IMR-90 (cell line): ENCODE results near the gene GALNT4. TPM values are rescaled to one million over a fixed set of nuclear protein-coding genes. Genes with fewer than 3 reads are reported as not detected.

Experiments used
- ATAC-seq: fragments of 200-7000 bp; cut with Tn5 transposase; 2 replicates; pipeline ENCODE4 v1.9.1; 2020; ENCODE audit warnings: low read depth, mild to moderate bottlenecking, moderate library complexity
- BruUV-seq: library from RNA; stranded (reverse); fragments of 400-500 nt; replicated peaks from 2 replicates; lab custom pipeline; 2021; lab: Mats Ljungman, UMichigan
- CTCF ChIA-PET: fragments of 300-600 bp; formaldehyde crosslinking; extraction: SDS; loops from one replicate; lab custom pipeline; 2021; ENCODE audit warnings: antibody characterized with exemption; lab: Yijun Ruan, JAX
- POLR2A ChIA-PET: fragments of 300-600 bp; sonication (Branson Sonifier 250); formaldehyde crosslinking; loops from one replicate; lab custom pipeline; 2022; ENCODE audit warnings: antibody characterized with exemption; ENCODE audit not compliant: unreplicated experiment; lab: Charles Lee
- DNase-seq: peaks from one replicate; pipeline ENCODE4 v3.0.0; 2013
- H2AFZ ChIP-seq: replicated peaks from 2 replicates; pipeline ENCODE3; 2013; ENCODE audit warnings: low read length, mild to moderate bottlenecking; ENCODE audit not compliant: poor library complexity
- H2AK5ac ChIP-seq: 2 replicates; pipeline ENCODE4 v1.6.1; 2013; ENCODE audit warnings: low read depth, low read length, inconsistent platforms
- H2AK9ac ChIP-seq: replicated peaks from 2 replicates; pipeline ENCODE3; 2013; ENCODE audit warnings: mild to moderate bottlenecking, low read depth, low read length, moderate library complexity; ENCODE audit not compliant: poor library complexity
- H2BK120ac ChIP-seq: 2 replicates; pipeline ENCODE4 v1.6.1; 2013; ENCODE audit warnings: low read depth, low read length, inconsistent platforms
- H2BK15ac ChIP-seq: 3 replicates; pipeline ENCODE4 v1.6.1; 2013; ENCODE audit warnings: low read depth, low read length, inconsistent platforms
- H2BK20ac ChIP-seq: 2 replicates; pipeline ENCODE4 v1.6.1; 2013; ENCODE audit warnings: low read depth, mild to moderate bottlenecking, inconsistent platforms, low read length, moderate library complexity
- H2BK5ac ChIP-seq: 2 replicates; pipeline ENCODE4 v1.6.1; 2013; ENCODE audit warnings: mild to moderate bottlenecking, low read depth, low read length, inconsistent platforms; ENCODE audit not compliant: poor library complexity, severe bottlenecking
- H3K14ac ChIP-seq: replicated peaks from 2 replicates; pipeline ENCODE4 v1.6.1; 2013; ENCODE audit warnings: low read depth, low read length, inconsistent platforms
- H3K18ac ChIP-seq: 2 replicates; pipeline ENCODE4 v1.6.1; 2013; ENCODE audit warnings: low read depth, low read length, control low read depth
- H3K23ac ChIP-seq: 2 replicates; pipeline ENCODE4 v1.6.1; 2013; ENCODE audit warnings: low read depth, low read length, inconsistent platforms
- H3K27ac ChIP-seq: 2 replicates; pipeline ENCODE4 v1.5.1; 2013; ENCODE audit warnings: mild to moderate bottlenecking, control low read depth, low read length; ENCODE audit not compliant: insufficient read depth
- H3K27me3 ChIP-seq: 2 replicates; pipeline ENCODE4 v1.6.1; 2013; ENCODE audit warnings: low read length; ENCODE audit not compliant: control insufficient read depth, insufficient read depth
- H3K36me3 ChIP-seq: 2 replicates; pipeline ENCODE4 v1.6.1; 2013; ENCODE audit warnings: low read length, mixed read lengths; ENCODE audit not compliant: control insufficient read depth, insufficient read depth
- H3K4ac ChIP-seq: 2 replicates; pipeline ENCODE4 v1.6.1; 2013; ENCODE audit warnings: low read depth, low read length, inconsistent platforms
- H3K4me1 ChIP-seq: 2 replicates; pipeline ENCODE4 v1.6.1; 2013; ENCODE audit warnings: low read length, mixed read lengths; ENCODE audit not compliant: control insufficient read depth, insufficient read depth
- H3K4me2 ChIP-seq: 2 replicates; pipeline ENCODE4 v1.6.1; 2013; ENCODE audit warnings: low read depth, mild to moderate bottlenecking, control low read depth, low read length, moderate library complexity
- H3K4me3 ChIP-seq: 2 replicates; pipeline ENCODE4 v1.5.1; 2013; ENCODE audit warnings: low read depth, mild to moderate bottlenecking, control low read depth, low read length, moderate library complexity; ENCODE audit not compliant: insufficient read depth
- H3K56ac ChIP-seq: 2 replicates; pipeline ENCODE4 v1.6.1; 2013; ENCODE audit warnings: low read length, inconsistent platforms; ENCODE audit not compliant: insufficient read depth; ENCODE audit errors: extremely low read depth
- H3K79me1 ChIP-seq, 2 experiments: 2 replicates each; pipeline ENCODE4 v1.6.1; 2013; ENCODE audit warnings: low read length in 2 of 2, inconsistent platforms in 1 of 2, low read depth in 1 of 2
- H3K9ac ChIP-seq: 2 replicates; pipeline ENCODE4 v1.6.1; 2013; ENCODE audit warnings: low read depth, low read length, control low read depth
- H3K9me1 ChIP-seq: 2 replicates; pipeline ENCODE4 v1.6.1; 2013; ENCODE audit warnings: low read length, inconsistent platforms; ENCODE audit not compliant: insufficient read depth
- H3K9me3 ChIP-seq: 2 replicates; pipeline ENCODE4 v1.6.1; 2013; ENCODE audit warnings: low read length; ENCODE audit not compliant: control insufficient read depth, insufficient read depth
- H4K20me1 ChIP-seq: 2 replicates; pipeline ENCODE4 v1.6.1; 2013; ENCODE audit warnings: low read length, inconsistent platforms; ENCODE audit not compliant: insufficient read depth
- H4K5ac ChIP-seq: 2 replicates; pipeline ENCODE4 v1.6.1; 2013; ENCODE audit warnings: mild to moderate bottlenecking, low read depth, low read length, control low read depth
- H4K8ac ChIP-seq, 2 experiments: 2 replicates each; pipeline ENCODE4 v1.6.1; 2013; ENCODE audit warnings: low read depth in 2 of 2, low read length in 2 of 2, control low read depth in 1 of 2, inconsistent platforms in 1 of 2
- H4K91ac ChIP-seq: 2 replicates; pipeline ENCODE4 v1.6.1; 2013; ENCODE audit warnings: low read depth, low read length, inconsistent platforms; ENCODE audit not compliant: insufficient read depth
- CEBPB ChIP-seq: IDR thresholded peaks from 2 replicates; pipeline ENCODE4 v1.6.1; 2012; ENCODE audit warnings: low read depth, low read length, improper control_type of control experiment
- FOS ChIP-seq: fragments of 150-350 bp; IDR thresholded peaks from 2 replicates; pipeline ENCODE4 v1.6.1; 2016; ENCODE audit warnings: low read depth, low read length
- MXI1 ChIP-seq: IDR thresholded peaks from 2 replicates; pipeline ENCODE4 v1.6.1; 2012; ENCODE audit warnings: low read depth, mild to moderate bottlenecking, low read length, moderate library complexity, borderline replicate concordance
- NFE2L2 ChIP-seq: fragments of 150-350 bp; IDR thresholded peaks from 2 replicates; pipeline ENCODE4 v1.6.1; 2016; ENCODE audit warnings: low read depth, mild to moderate bottlenecking, low read length
- RAD21 ChIP-seq: IDR thresholded peaks from 2 replicates; pipeline ENCODE4 v1.6.1; 2012; ENCODE audit warnings: low read length, improper control_type of control experiment
- RFX5 ChIP-seq: IDR thresholded peaks from 2 replicates; pipeline ENCODE4 v1.8.0; 2012; ENCODE audit warnings: low read depth, mild to moderate bottlenecking, low read length, moderate library complexity
- SMC3 ChIP-seq: fragments of 150-350 bp; IDR thresholded peaks from 2 replicates; pipeline ENCODE4 v1.6.1; 2016; ENCODE audit warnings: low read depth, mild to moderate bottlenecking, antibody characterized with exemption, low read length, moderate library complexity
- WGBS, 2 experiments: methylation state at CpG; one replicate each; pipeline versions ENCODE4 v1.1.5 to v1.1.7; 2013; ENCODE audit warnings: missing lambda C conversion rate in 2 of 2; ENCODE audit not compliant: insufficient read length in 1 of 2; ENCODE audit errors: extremely low coverage in 2 of 2; 5-methylcytosine and 5-hydroxymethylcytosine counted together
- dilution Hi-C: fragments of 300-500 bp; cut with HindIII; formaldehyde crosslinking; loops from one replicate; pipeline ENCODE4 v1.14.3; 2018; ENCODE audit warnings: low sequenced_read_pairs; ENCODE audit not compliant: unreplicated experiment
- in situ Hi-C: fragments of 300-500 bp; cut with MboI; formaldehyde crosslinking; loops from 3 replicates; pipeline ENCODE4 v1.14.3; 2019; ENCODE audit warnings: low sequenced_read_pairs, inconsistent platforms, mixed read lengths
- intact Hi-C: fragments of 100-400 bp; cut with micrococcal nuclease; formaldehyde crosslinking; loops from 2 replicates; pipeline ENCODE4 v1.10.0; 2022
- polyA plus RNA-seq, 3 experiments: library from polyadenylated mRNA; depleted of rRNA; stranded (reverse); fragments of >200 nt; gene quantifications; 2 replicates each; pipeline ENCODE4 v1.2.3, GENCODE V29; 2012; ENCODE audit warnings: low replicate concordance in 1 of 3
- total RNA-seq: library from RNA; depleted of rRNA; stranded (reverse); fragments of >200 nt; gene quantifications from 2 replicates; pipeline ENCODE4 v1.2.3, GENCODE V29; 2012
- TF ChIP-seq, protein P1 (sequence below): conservative IDR thresholded peaks from 2 replicates; pipeline ENCODE4 v1.5.1; 2012; ENCODE audit warnings: mild to moderate bottlenecking, low read depth, low read length, improper control_type of control experiment

The GALNT4 gene
- total and polyA plus RNA-seq, 2 of the 4 experiments (the other 2 are of a cell fraction), result 2.6 to 9.0 TPM

DNA sequence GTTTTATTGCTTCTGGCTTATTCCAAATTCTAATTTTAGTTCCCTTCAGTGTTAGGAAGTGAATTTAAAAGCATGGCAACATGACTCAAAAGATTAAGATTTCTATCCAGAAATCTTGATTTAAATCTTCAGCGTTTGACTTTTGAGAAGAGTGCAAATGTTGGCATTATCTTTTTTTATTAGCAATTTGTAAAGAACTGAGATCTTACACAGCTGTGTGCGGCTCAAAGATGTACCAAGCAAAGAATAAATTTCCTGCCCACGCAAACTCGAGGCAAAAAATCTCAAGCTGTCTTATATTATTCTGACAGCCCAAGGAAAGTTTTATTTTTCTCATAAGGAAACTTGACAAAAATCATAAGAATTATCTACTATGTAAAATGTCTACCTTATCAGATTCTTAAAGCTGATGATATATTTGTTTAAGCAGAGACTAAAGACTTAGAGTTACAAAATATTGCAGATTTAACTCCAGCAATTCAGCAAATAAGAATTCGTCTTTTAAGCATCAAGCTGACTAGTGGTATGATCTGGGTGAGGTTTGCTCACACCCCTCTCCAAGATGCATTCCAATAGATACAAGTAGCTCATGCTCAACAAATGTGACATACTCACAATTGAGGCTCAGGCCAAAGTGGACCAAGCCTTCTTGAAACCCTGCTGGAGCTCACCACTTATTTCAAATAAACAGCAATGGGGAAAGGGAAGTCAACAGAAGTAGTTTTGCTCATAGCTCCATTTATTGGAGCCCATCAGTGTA lies 48.6 kb upstream of the GALNT4 start:
- Histone ChIP-seq H3K4ac (no peak overlapping the region), H3K4me1 (peaks cover 11% of the 10 kb centered on the region), H3K18ac (no peak overlapping the region), H3K36me3 (no peaks in the 10 kb centered on the region), H4K8ac (no peak overlapping the region), H4K20me1 (no peaks in the 10 kb centered on the region), H2AK5ac (no peak overlapping the region), H3K4me2 (no peak overlapping the region), H2BK15ac (no peak overlapping the region), H2BK20ac (no peak overlapping the region), H4K91ac (no peak overlapping the region), H3K9me1 (no peaks in the 10 kb centered on the region), H2AK9ac (no peak overlapping the region), H3K27me3 (no peaks in the 10 kb centered on the region), H3K9ac (no peak overlapping the region), H3K56ac (no peak overlapping the region), H3K4me3 (no peak overlapping the region), H3K9me3 (no peaks in the 10 kb centered on the region), H3K27ac (no peak overlapping the region), H4K5ac (no peak overlapping the region), H2BK5ac (no peak overlapping the region), H3K23ac (no peak overlapping the region), H2AFZ (no peak overlapping the region), H3K79me1 (no peaks in the 10 kb centered on the region), H3K14ac (no peak overlapping the region), H2BK120ac (no peak overlapping the region)
- DNase-seq (no peak), ATAC-seq (no peak)
- POLR2A ChIA-PET, result interaction anchor here (0.5 to 0.7 kb wide), 2 partner anchors 23 to 394 kb away, joined by 3 to 17 read pairs; no protein-coding TSS in a partner anchor
- no TSS peak for BruUV-seq
- whole genome bisulfite sequencing, 2 experiments, result no CpG with 5 or more reads among the region's 5 CpGs
- in situ Hi-C loops (no loop called here), intact Hi-C loops (no loop called here), dilution Hi-C loops (no loop called here)
- CTCF ChIA-PET, result no interaction called here
- TF ChIP-seq, protein P1, sequence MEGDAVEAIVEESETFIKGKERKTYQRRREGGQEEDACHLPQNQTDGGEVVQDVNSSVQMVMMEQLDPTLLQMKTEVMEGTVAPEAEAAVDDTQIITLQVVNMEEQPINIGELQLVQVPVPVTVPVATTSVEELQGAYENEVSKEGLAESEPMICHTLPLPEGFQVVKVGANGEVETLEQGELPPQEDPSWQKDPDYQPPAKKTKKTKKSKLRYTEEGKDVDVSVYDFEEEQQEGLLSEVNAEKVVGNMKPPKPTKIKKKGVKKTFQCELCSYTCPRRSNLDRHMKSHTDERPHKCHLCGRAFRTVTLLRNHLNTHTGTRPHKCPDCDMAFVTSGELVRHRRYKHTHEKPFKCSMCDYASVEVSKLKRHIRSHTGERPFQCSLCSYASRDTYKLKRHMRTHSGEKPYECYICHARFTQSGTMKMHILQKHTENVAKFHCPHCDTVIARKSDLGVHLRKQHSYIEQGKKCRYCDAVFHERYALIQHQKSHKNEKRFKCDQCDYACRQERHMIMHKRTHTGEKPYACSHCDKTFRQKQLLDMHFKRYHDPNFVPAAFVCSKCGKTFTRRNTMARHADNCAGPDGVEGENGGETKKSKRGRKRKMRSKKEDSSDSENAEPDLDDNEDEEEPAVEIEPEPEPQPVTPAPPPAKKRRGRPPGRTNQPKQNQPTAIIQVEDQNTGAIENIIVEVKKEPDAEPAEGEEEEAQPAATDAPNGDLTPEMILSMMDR, result no peak
- TF ChIP-seq NFE2L2, result no peak
- TF ChIP-seq RAD21, result no peak
- TF ChIP-seq FOS, result no peak
- no peak for TF ChIP-seq CEBPB
- no peak for TF ChIP-seq MXI1
- TF ChIP-seq RFX5, result no peak
- no peak for TF ChIP-seq SMC3
